Peyer's patch (tissue), 4 donors: ENCODE data around the gene MACROD2. TPM values are rescaled to one million over a fixed set of nuclear protein-coding genes. Genes with fewer than 3 reads are reported as not detected.

Experiments
- DNase-seq, 3 donors: peaks; one replicate each; pipeline ENCODE4 v3.0.0-alpha.2; 2017 to 2019
- H3K27ac ChIP-seq, 4 donors: fragments of 200-600 bp; sonication (generic); one replicate each; pipeline ENCODE4 v1.5.1; 2016 to 2019
- H3K27me3 ChIP-seq, 2 donors: fragments of 200-600 bp; sonication (generic); one replicate each; pipeline ENCODE4 v1.5.1; 2019
- H3K36me3 ChIP-seq, 3 donors: fragments of 200-600 bp; sonication (generic); one replicate each; pipeline ENCODE4 v1.5.1; 2016 to 2019
- H3K4me1 ChIP-seq, 4 donors: fragments of 200-600 bp; sonication (generic); one replicate each; pipeline ENCODE4 v1.5.1; 2016 to 2019
- H3K4me3 ChIP-seq, 4 donors: fragments of 200-600 bp; sonication (generic); 1 replicate in 3 of 4; 2 replicates in 1 of 4; pipeline ENCODE4 v1.5.1; 2016 to 2019; ENCODE audit warnings: mild to moderate bottlenecking in 1 of 4
- H3K9me3 ChIP-seq, 4 donors: fragments of 200-600 bp; sonication (generic); one replicate each; pipeline ENCODE4 v1.5.1; 2016 to 2019; ENCODE audit warnings: mild to moderate bottlenecking in 1 of 4
- CTCF ChIP-seq, 6 experiments: fragments of 450-650 bp in 4 of 6; fragments of 200-600 bp in 2 of 6; sonication (generic) in 1 of 6; IDR thresholded peaks; one replicate each; pipeline ENCODE4 v1.5.1; 2017 to 2019; ENCODE audit warnings: antibody characterized with exemption in 6 of 6, mild to moderate bottlenecking in 3 of 6, moderate library complexity in 1 of 6
- POLR2A ChIP-seq, 2 donors: fragments of 450-650 bp; IDR thresholded peaks; one replicate each; pipeline ENCODE4 v1.5.1; 2017; ENCODE audit warnings: antibody characterized with exemption in 2 of 2, mild to moderate bottlenecking in 2 of 2, moderate library complexity in 2 of 2
- total RNA-seq, 4 donors: library from RNA; depleted of rRNA; stranded (reverse); fragments of >200 nt; gene quantifications; one replicate each; pipeline ENCODE4 v1.1.0, GENCODE V29; 2016

The MACROD2 gene
- total RNA-seq, 4 donors from 2014 or later: 2.5 to 10.7 (median 6.5) TPM

GRCh38 chr20:16035576-16035975 lies 2040.3 kb downstream of the MACROD2 start:
- Histone ChIP-seq H3K36me3 (no peaks in the 10 kb centered on the region), H3K4me1 (no peaks in the 10 kb centered on the region), H3K27me3 (no peaks in the 10 kb centered on the region), H3K4me3 (no peak overlapping the region), H3K9me3 (no peaks in the 10 kb centered on the region), H3K27ac (no peak overlapping the region)
- DNase-seq: no peak
- no peak for TF ChIP-seq POLR2A (IDR thresholded peaks at IDR 0.05)
- TF ChIP-seq CTCF (IDR thresholded peaks at IDR 0.05): no peak

GRCh38 chr20:16036331-16036730 lies 2041.0 kb downstream of the MACROD2 start:
- DNase-seq: no peak
- Histone ChIP-seq H3K36me3 (no peaks in the 10 kb centered on the region), H3K9me3 (no peaks in the 10 kb centered on the region), H3K4me3 (no peak overlapping the region), H3K27ac (no peak overlapping the region), H3K4me1 (no peaks in the 10 kb centered on the region), H3K27me3 (no peaks in the 10 kb centered on the region)
- TF ChIP-seq CTCF (IDR thresholded peaks at IDR 0.05) (no peak), POLR2A (IDR thresholded peaks at IDR 0.05) (no peak)

GRCh38 chr20:16040742-16041141 lies 2045.4 kb downstream of the MACROD2 start:
- no peak for TF ChIP-seq POLR2A (IDR thresholded peaks at IDR 0.05)
- TF ChIP-seq CTCF (IDR thresholded peaks at IDR 0.05): no peak
- Histone ChIP-seq H3K9me3 (no peaks in the 10 kb centered on the region), H3K27me3 (no peaks in the 10 kb centered on the region), H3K4me1 (no peaks in the 10 kb centered on the region), H3K27ac (no peak overlapping the region), H3K36me3 (no peaks in the 10 kb centered on the region), H3K4me3 (no peak overlapping the region)
- DNase-seq: no peak

- TF ChIP-seq CTCF (IDR thresholded peaks at IDR 0.05): no peak
- TF ChIP-seq POLR2A (IDR thresholded peaks at IDR 0.05): no peak
- Histone ChIP-seq H3K36me3 (no peaks in the 10 kb centered on the region), H3K27ac (no peak overlapping the region), H3K4me1 (no peaks in the 10 kb centered on the region), H3K27me3 (no peaks in the 10 kb centered on the region), H3K9me3 (no peaks in the 10 kb centered on the region), H3K4me3 (no peak overlapping the region)
- DNase-seq: no peak
These were observed 2047.4 kb downstream of the MACROD2 start for GRCh38 chr20:16042731-16043130.

GRCh38 chr20:16043931-16044330 lies 2048.6 kb downstream of the MACROD2 start:
- H3K27me3 ChIP-seq: no peaks in the 10 kb centered on the region
- DNase-seq: no peak
- H3K9me3 ChIP-seq: no peaks in the 10 kb centered on the region
- H3K4me1 ChIP-seq: no peaks in the 10 kb centered on the region
- no peaks in the 10 kb centered on the region for H3K36me3 ChIP-seq
- TF ChIP-seq CTCF (IDR thresholded peaks at IDR 0.05): no peak
- no peak for TF ChIP-seq POLR2A (IDR thresholded peaks at IDR 0.05)
- no peak overlapping the region for H3K27ac ChIP-seq
- H3K4me3 ChIP-seq: no peak overlapping the region

- TF ChIP-seq CTCF (IDR thresholded peaks at IDR 0.05) (no peak), POLR2A (IDR thresholded peaks at IDR 0.05) (no peak)
- Histone ChIP-seq H3K27ac (no peak overlapping the region), H3K4me3 (no peak overlapping the region), H3K4me1 (no peaks in the 10 kb centered on the region), H3K36me3 (no peaks in the 10 kb centered on the region), H3K9me3 (no peaks in the 10 kb centered on the region), H3K27me3 (no peaks in the 10 kb centered on the region)
- no peak for DNase-seq
These were observed 2053.6 kb downstream of the MACROD2 start for GRCh38 chr20:16048876-16049275.
